ENCODE measurements around the gene AP2B1. TPM values are rescaled to one million over a fixed set of nuclear protein-coding genes. Genes with fewer than 3 reads are reported as not detected.

The AP2B1 gene
- total RNA-seq, 6 experiments from 2014 or later = 33.8 to 62.7 (median 40.8) TPM

DNA sequence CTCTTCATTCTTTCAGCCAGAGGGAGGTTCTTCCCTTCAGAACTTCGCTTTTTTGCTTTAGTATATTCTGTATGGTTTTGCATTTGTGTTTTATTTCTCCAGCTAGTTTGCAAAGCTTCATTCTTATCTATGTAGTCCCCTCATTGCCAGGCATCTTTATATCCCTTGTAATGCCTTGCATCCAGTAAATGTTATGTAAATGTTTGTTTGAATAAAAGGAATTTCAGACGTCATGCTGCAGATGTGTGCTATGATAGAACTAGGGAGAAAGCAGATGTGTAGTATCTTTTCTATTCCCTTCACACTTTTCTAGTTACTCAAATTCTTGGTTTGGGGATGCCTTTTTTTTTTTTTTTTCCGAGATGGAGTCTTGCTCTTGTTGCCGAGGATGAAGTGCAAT lies 81.7 kb downstream of the AP2B1 start:
- no peaks in the 10 kb centered on the region for H3K27me3 ChIP-seq
- 71% methylated on average over 4 of the region's 4 CpGs for WGBS (ENCODE audit: insufficient coverage, low coverage, low lambda C conversion rate, missing lambda C conversion rate)
- no peak overlapping the region for H3K4me3 ChIP-seq
- H3K9me3 ChIP-seq = no peaks in the 10 kb centered on the region
- peaks cover 0 to 8% (median 0%) of the 10 kb centered on the region in 4 donors for H3K36me3 ChIP-seq
- DNase-seq (no peak), ATAC-seq (no peak)
- H3K27ac ChIP-seq = no peak overlapping the region
- intact Hi-C loops (cut with DNase I) = no loop called here
- peaks cover 0 to 31% (median 9%) of the 10 kb centered on the region in 4 donors for H3K4me1 ChIP-seq
- no peak for TF ChIP-seq POLR2A (IDR thresholded peaks at IDR 0.05)
- TF ChIP-seq, protein P1, sequence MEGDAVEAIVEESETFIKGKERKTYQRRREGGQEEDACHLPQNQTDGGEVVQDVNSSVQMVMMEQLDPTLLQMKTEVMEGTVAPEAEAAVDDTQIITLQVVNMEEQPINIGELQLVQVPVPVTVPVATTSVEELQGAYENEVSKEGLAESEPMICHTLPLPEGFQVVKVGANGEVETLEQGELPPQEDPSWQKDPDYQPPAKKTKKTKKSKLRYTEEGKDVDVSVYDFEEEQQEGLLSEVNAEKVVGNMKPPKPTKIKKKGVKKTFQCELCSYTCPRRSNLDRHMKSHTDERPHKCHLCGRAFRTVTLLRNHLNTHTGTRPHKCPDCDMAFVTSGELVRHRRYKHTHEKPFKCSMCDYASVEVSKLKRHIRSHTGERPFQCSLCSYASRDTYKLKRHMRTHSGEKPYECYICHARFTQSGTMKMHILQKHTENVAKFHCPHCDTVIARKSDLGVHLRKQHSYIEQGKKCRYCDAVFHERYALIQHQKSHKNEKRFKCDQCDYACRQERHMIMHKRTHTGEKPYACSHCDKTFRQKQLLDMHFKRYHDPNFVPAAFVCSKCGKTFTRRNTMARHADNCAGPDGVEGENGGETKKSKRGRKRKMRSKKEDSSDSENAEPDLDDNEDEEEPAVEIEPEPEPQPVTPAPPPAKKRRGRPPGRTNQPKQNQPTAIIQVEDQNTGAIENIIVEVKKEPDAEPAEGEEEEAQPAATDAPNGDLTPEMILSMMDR (IDR thresholded peaks at IDR 0.05) = no peak

DNA sequence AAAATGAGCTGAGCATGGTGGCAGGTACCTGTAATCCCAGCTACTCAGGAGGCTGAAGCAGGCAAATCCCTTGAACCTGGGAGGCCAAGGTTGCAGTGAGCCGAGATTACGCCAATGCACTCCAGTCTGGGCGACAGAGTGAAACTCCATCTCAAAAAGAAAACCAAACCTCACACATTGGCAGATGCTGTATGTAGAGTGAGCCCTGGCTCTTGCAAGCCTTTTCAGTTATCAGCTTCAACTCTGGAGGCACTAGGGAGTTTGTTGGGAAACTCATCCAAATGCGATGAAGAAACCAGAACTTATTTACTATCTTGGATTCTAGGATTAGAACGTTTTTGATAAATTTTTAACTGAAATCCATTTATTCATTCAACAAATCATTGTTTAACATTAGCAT lies 87.4 kb downstream of the AP2B1 start:
- peak in 1 of 3 donors; percentile 47 for DNase-seq
- intact Hi-C loops (cut with DNase I) = no loop called here
- WGBS (ENCODE audit: insufficient coverage, low coverage, low lambda C conversion rate, missing lambda C conversion rate) = 59% methylated on average over 5 of the region's 5 CpGs
- ATAC-seq = peak; percentile 49 to 93 (median 58)
- TF ChIP-seq POLR2A (IDR thresholded peaks at IDR 0.05) = no peak
- TF ChIP-seq, protein P1 (IDR thresholded peaks at IDR 0.05) = no peak
- Histone ChIP-seq H3K4me1 (peaks cover 0 to 15% (median 0%) of the 10 kb centered on the region in 4 donors), H3K9me3 (no peaks in the 10 kb centered on the region), H3K27me3 (no peaks in the 10 kb centered on the region), H3K36me3 (peaks cover 0 to 8% (median 0%) of the 10 kb centered on the region in 4 donors), H3K27ac (peak overlapping the region in 1 of 3 donors; percentile 25), H3K4me3 (no peak overlapping the region)

DNA sequence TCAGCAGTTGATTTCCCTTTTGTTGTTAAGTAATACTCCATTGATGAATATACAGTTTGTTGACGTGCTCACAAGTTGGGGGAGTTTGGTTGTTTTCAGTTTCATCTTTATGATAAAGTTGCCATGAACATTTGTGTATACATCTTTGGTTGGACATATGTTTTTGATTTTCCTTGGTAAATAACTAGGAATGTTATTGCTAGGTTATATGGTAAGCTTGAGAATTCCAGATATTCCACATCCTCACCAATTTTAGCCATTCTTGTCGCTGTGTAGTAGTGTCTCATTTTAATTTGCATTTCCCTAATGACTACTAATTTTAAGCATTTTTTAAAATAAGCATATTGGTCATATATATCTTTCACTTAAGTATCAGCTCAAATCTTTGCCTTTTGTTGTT lies 89.3 kb downstream of the AP2B1 start:
- WGBS (ENCODE audit: insufficient coverage, low coverage, low lambda C conversion rate, missing lambda C conversion rate) = 82% methylated on average over 2 of the region's 2 CpGs
- Histone ChIP-seq H3K9me3 (no peaks in the 10 kb centered on the region), H3K27me3 (no peaks in the 10 kb centered on the region), H3K4me3 (no peak overlapping the region), H3K4me1 (peaks cover 0 to 15% (median 0%) of the 10 kb centered on the region in 4 donors), H3K36me3 (peaks cover 0 to 8% (median 0%) of the 10 kb centered on the region in 4 donors), H3K27ac (no peak overlapping the region)
- DNase-seq (no peak), ATAC-seq (no peak)
- intact Hi-C loops (cut with DNase I) = no loop called here
- no peak for TF ChIP-seq POLR2A (IDR thresholded peaks at IDR 0.05)
- TF ChIP-seq, protein P1 (IDR thresholded peaks at IDR 0.05) = no peak

DNA sequence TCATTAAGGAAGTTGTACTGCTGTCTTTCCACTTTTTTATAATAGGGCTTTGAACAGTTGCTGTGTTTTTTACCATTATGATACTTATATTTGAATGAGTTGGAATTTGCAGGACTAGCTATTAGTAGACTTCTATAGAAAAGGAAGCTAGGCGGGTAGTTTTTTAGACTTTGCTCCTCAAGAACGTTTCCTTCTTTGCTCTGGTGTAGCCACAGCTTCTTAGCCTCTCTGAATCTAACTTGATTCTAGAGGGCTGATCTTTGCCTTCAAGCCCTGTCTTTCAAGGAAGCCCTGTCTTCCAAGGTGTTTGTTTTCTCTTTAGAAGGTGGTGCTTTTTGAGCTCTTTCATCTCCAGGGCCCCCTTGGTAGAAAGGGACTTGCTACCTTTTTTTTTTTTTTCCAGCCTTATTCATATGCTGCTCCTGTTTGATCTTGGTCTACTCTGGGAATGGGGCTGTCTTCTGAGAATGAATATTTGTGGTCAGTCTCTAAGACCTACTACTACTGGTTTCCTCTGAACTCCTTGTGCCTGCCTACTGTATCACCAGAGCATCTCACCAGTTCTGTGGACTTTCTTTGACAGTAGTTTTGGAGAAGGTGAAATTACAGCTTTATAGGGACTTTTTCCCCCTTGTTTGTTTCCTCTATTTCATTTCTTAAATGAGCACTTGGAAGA lies 92.0 kb downstream of the AP2B1 start:
- H3K4me1 ChIP-seq = peaks cover 0 to 12% (median 0%) of the 10 kb centered on the region in 4 donors
- no peak for DNase-seq
- no peak for ATAC-seq
- TF ChIP-seq POLR2A (IDR thresholded peaks at IDR 0.05) = no peak
- TF ChIP-seq, protein P1 (IDR thresholded peaks at IDR 0.05) = no peak
- no peak overlapping the region for H3K27ac ChIP-seq
- intact Hi-C loops (cut with DNase I) = no loop called here
- H3K4me3 ChIP-seq = no peak overlapping the region
- H3K9me3 ChIP-seq = no peaks in the 10 kb centered on the region
- WGBS (ENCODE audit: insufficient coverage, low coverage, low lambda C conversion rate, missing lambda C conversion rate) = 86% methylated on average over 2 of the region's 2 CpGs
- H3K27me3 ChIP-seq = no peaks in the 10 kb centered on the region
- H3K36me3 ChIP-seq = peaks cover 0 to 8% (median 7%) of the 10 kb centered on the region in 4 donors

All from right lobe of liver (tissue), 6 donors.